Measurements from ENCODE around the gene POT1. TPM values are rescaled to one million over a fixed set of nuclear protein-coding genes. Genes with fewer than 3 reads are reported as not detected.

POT1 gene
- total and polyA plus RNA-seq, 2 donors (not counting 3 experiments of a cell fraction or from before 2014, with no cell fraction given), result 11.1 to 22.4 TPM

DNA sequence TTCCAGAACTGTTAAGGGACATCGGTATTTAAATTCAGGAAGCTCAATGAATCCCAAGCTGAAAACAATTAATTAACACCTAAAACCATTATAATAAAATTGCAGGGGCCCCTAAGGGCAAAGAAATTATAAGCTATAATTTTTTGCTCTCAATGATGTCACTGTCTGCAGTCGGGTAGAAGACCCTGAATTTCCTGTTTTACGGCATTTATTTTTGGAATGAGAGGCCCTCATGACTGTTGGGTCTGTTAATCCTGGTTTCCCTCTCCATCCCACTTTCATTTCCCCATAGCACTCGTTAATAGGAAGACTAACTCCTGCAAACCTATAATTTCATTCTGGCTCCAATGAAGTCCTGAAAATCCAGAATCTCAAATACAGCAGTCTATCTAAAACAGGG is 138.2 kb downstream of the POT1 start:
- intact Hi-C loops (cut with micrococcal nuclease), result no loop called here

DNA sequence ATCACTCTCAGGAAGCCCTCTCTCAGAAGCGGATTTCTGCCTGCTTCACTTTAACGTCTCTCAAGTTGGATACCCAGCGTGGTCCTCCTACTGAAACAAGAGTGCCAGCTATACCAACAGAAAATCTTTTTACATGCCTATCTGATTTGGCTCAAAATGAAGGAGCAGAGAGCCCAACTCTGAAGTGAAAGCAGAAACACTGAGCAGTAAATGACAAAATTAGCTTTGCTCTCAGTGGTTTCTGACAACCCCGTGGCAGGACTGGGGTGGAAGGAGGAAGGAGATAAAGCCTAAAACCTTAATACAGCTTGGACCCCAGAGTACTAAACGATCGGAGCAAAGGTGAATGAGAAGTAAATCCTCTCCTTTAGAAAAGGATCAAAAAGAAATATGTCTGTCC is 139.0 kb downstream of the POT1 start:
- Histone ChIP-seq H3K36me3 (ENCODE audit: control insufficient read depth in 2 of 2, extremely low read depth in 1 of 2, insufficient read depth in 2 of 2, low read length in 2 of 2) (no peaks in the 10 kb centered on the region), H4K20me1 (replicated peaks; ENCODE audit: control insufficient read depth, extremely low read depth, insufficient read depth, low read length) (no peaks in the 10 kb centered on the region), H2AFZ (ENCODE audit: low read depth, low read length) (no peak overlapping the region), H3K9ac (replicated peaks; ENCODE audit: extremely low read depth, insufficient read depth, low read length) (no peak overlapping the region), H3K9me1 (replicated peaks; ENCODE audit: control insufficient read depth, extremely low read depth, insufficient read depth, low read length) (no peaks in the 10 kb centered on the region), H3K4me1 (ENCODE audit: control insufficient read depth, extremely low read depth, insufficient read depth, low read length) (no peaks in the 10 kb centered on the region), H3K79me2 (ENCODE audit: control insufficient read depth, insufficient read depth, low read length) (no peaks in the 10 kb centered on the region), H3K27ac (ENCODE audit: insufficient read depth, low read depth, low read length) (no peak overlapping the region), H3K9me3 (replicated peaks; ENCODE audit: control insufficient read depth, insufficient read depth, low read length) (no peaks in the 10 kb centered on the region), H3K4me3 (replicated peaks in 1 of 3; ENCODE audit: insufficient read depth in 1 of 3, low read depth in 1 of 3, low read length in 3 of 3) (no peak overlapping the region), H3K4me2 (ENCODE audit: insufficient read depth, low read length) (no peak overlapping the region), H3K27me3 (ENCODE audit: control insufficient read depth in 2 of 2, insufficient read depth in 2 of 2, low read length in 2 of 2) (peaks cover 4 to 7% of the 10 kb centered on the region in 2 experiments)
- DNase-seq (ENCODE audit: low read depth, low spot score), result no peak
- FAIRE-seq, result no peak
- CTCF ChIA-PET, result interaction anchor here (2.5 kb wide), 1 partner anchor 690 kb away, joined by 7 read pairs; no protein-coding TSS in a partner anchor
- POLR2A ChIA-PET, result no interaction called here
- BruUV-seq (replicated peaks), result no TSS peak
- dilution Hi-C loops (cut with MboI; ENCODE audit: extremely low pct_ligation_motif_present, low sequenced_read_pairs), result no loop called here
- TF ChIP-seq, protein P1, sequence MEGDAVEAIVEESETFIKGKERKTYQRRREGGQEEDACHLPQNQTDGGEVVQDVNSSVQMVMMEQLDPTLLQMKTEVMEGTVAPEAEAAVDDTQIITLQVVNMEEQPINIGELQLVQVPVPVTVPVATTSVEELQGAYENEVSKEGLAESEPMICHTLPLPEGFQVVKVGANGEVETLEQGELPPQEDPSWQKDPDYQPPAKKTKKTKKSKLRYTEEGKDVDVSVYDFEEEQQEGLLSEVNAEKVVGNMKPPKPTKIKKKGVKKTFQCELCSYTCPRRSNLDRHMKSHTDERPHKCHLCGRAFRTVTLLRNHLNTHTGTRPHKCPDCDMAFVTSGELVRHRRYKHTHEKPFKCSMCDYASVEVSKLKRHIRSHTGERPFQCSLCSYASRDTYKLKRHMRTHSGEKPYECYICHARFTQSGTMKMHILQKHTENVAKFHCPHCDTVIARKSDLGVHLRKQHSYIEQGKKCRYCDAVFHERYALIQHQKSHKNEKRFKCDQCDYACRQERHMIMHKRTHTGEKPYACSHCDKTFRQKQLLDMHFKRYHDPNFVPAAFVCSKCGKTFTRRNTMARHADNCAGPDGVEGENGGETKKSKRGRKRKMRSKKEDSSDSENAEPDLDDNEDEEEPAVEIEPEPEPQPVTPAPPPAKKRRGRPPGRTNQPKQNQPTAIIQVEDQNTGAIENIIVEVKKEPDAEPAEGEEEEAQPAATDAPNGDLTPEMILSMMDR (IDR thresholded peaks at IDR 0.05; ENCODE audit: extremely low read depth in 1 of 2, insufficient read depth in 1 of 2, low read depth in 1 of 2, low read length in 2 of 2), result no peak
- TF ChIP-seq, protein P2, sequence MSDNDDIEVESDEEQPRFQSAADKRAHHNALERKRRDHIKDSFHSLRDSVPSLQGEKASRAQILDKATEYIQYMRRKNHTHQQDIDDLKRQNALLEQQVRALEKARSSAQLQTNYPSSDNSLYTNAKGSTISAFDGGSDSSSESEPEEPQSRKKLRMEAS (IDR thresholded peaks at IDR 0.05; ENCODE audit: insufficient read depth, insufficient read length), result no peak
- TF ChIP-seq GATA2 (IDR thresholded peaks at IDR 0.05; ENCODE audit: insufficient read depth, insufficient read length, low read depth, low read length) (no peak), POLR2AphosphoS5 (IDR thresholded peaks at IDR 0.05; ENCODE audit: insufficient read depth, low read depth, low read length) (no peak), FOS (IDR thresholded peaks at IDR 0.05; ENCODE audit: borderline replicate concordance, insufficient read depth, low read length) (no peak), MYC (IDR thresholded peaks at IDR 0.05; ENCODE audit: low read depth, low read length) (no peak), POLR2A (IDR thresholded peaks at IDR 0.05; ENCODE audit: low read depth, low read length) (no peak), JUN (IDR thresholded peaks at IDR 0.05; ENCODE audit: borderline replicate concordance, insufficient read depth, insufficient read length, low read depth) (no peak), EZH2 (IDR thresholded peaks at IDR 0.05; ENCODE audit: borderline replicate concordance, low read depth, low read length, severe bottlenecking) (no peak)
- intact Hi-C loops (cut with micrococcal nuclease), result no loop called here

More for the DNA sequence above, 138.2 kb downstream of the POT1 start:
- DNase-seq (ENCODE audit: low read depth, low spot score) (no peak), FAIRE-seq (no peak)
- TF ChIP-seq, protein P2 (IDR thresholded peaks at IDR 0.05; ENCODE audit: insufficient read depth, insufficient read length), result no peak
- TF ChIP-seq MYC (IDR thresholded peaks at IDR 0.05; ENCODE audit: low read depth, low read length) (no peak), JUN (IDR thresholded peaks at IDR 0.05; ENCODE audit: borderline replicate concordance, insufficient read depth, insufficient read length, low read depth) (no peak)
- TF ChIP-seq, protein P1 (IDR thresholded peaks at IDR 0.05; ENCODE audit: extremely low read depth in 1 of 2, insufficient read depth in 1 of 2, low read depth in 1 of 2, low read length in 2 of 2), result no peak
- Histone ChIP-seq H3K9me1 (replicated peaks; ENCODE audit: control insufficient read depth, extremely low read depth, insufficient read depth, low read length) (no peaks in the 10 kb centered on the region), H3K4me2 (ENCODE audit: insufficient read depth, low read length) (no peak overlapping the region), H3K27me3 (ENCODE audit: control insufficient read depth in 2 of 2, insufficient read depth in 2 of 2, low read length in 2 of 2) (peaks cover 4 to 7% of the 10 kb centered on the region in 2 experiments), H3K9me3 (replicated peaks; ENCODE audit: control insufficient read depth, insufficient read depth, low read length) (no peaks in the 10 kb centered on the region), H4K20me1 (replicated peaks; ENCODE audit: control insufficient read depth, extremely low read depth, insufficient read depth, low read length) (no peaks in the 10 kb centered on the region), H3K9ac (replicated peaks; ENCODE audit: extremely low read depth, insufficient read depth, low read length) (no peak overlapping the region), H3K79me2 (ENCODE audit: control insufficient read depth, insufficient read depth, low read length) (no peaks in the 10 kb centered on the region), H3K4me1 (ENCODE audit: control insufficient read depth, extremely low read depth, insufficient read depth, low read length) (no peaks in the 10 kb centered on the region), H2AFZ (ENCODE audit: low read depth, low read length) (no peak overlapping the region), H3K27ac (ENCODE audit: insufficient read depth, low read depth, low read length) (no peak overlapping the region), H3K36me3 (ENCODE audit: control insufficient read depth in 2 of 2, extremely low read depth in 1 of 2, insufficient read depth in 2 of 2, low read length in 2 of 2) (no peaks in the 10 kb centered on the region), H3K4me3 (replicated peaks in 1 of 3; ENCODE audit: insufficient read depth in 1 of 3, low read depth in 1 of 3, low read length in 3 of 3) (no peak overlapping the region)
- no TSS peak for BruUV-seq (replicated peaks)
- POLR2A ChIA-PET, result no interaction called here
- CTCF ChIA-PET, result interaction anchor here (0.8 to 2.5 kb wide), 2 partner anchors 25 to 691 kb away, joined by 3 to 7 read pairs; no protein-coding TSS in a partner anchor
- dilution Hi-C loops (cut with MboI; ENCODE audit: extremely low pct_ligation_motif_present, low sequenced_read_pairs), result no loop called here
